BJ (cell line): Measurements from ENCODE around the gene CTSO. TPM values are rescaled to one million over a fixed set of nuclear protein-coding genes. Genes with fewer than 3 reads are reported as not detected.

ENCODE experiments used
- CTCF ChIA-PET: fragments of 350-600 bp; formaldehyde crosslinking; extraction: SDS; loops from one replicate; lab custom pipeline; 2021; ENCODE audit warnings: antibody characterized with exemption, inconsistent platforms; lab: Yijun Ruan, JAX
- POLR2A ChIA-PET: fragments of 300-600 bp; sonication (Branson Sonifier 250); formaldehyde crosslinking; extraction: SDS; loops from one replicate; lab custom pipeline; 2021; ENCODE audit warnings: antibody characterized with exemption; lab: Charles Lee
- DNase-seq: peaks from one replicate; pipeline ENCODE4 v3.0.0-alpha.2; 2011; ENCODE audit warnings: low read depth
- H3K27me3 ChIP-seq: 2 replicates; pipeline ENCODE4 v1.6.0; 2011; ENCODE audit warnings: low read length; ENCODE audit not compliant: control insufficient read depth, insufficient read depth
- H3K36me3 ChIP-seq: 2 replicates; pipeline ENCODE4 v1.5.1; 2011; ENCODE audit warnings: low read length; ENCODE audit not compliant: control insufficient read depth, insufficient read depth
- H3K4me3 ChIP-seq: 2 replicates; pipeline ENCODE4 v1.5.1; 2011; ENCODE audit warnings: low read depth, mild to moderate bottlenecking, control low read depth, low read length
- polyA plus RNA-seq: library from polyadenylated mRNA; depleted of rRNA; stranded (reverse); fragments of >200 nt; gene quantifications from 2 replicates; pipeline ENCODE4 v1.2.3, GENCODE V29; 2011
- TF ChIP-seq, protein P1 (sequence below): IDR thresholded peaks from 2 replicates; pipeline ENCODE4 v1.5.1; 2011; ENCODE audit warnings: low read depth, mild to moderate bottlenecking, control low read depth, inconsistent platforms, low read length, moderate library complexity; ENCODE audit not compliant: insufficient read depth

Gene CTSO
- polyA plus RNA-seq, 1 experiment, result 7.8 TPM

DNA sequence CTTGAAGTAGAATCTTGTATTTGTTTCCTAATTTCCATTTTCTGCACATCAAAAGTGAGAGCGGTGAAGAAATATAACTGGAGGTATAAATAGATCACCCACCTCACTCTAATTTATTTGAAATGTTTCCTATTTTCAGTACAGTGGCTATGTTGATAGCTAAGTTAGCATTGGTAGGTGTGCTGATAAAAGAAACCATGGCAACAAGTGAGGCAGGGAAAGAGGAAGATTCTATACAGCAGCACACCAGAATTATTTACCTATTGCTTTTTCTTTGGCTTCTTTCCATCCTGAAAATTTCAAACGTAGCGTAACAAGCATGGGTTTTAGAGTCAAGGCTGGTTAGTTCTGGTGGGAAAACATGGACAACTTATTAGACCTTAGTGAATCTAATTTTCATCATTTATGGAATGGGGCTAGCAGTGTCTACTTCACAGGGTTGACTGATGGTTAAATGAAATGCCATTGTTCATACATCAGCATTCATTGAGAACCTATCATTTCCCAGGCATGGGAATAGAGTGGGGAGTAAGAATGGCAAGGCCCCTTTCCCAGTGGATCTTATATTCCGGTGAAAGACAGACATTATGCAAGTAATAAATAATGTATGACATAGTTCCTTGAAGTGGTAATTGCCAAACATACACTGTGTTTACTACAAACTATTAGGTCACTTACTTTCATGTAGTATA lies 30.6 kb upstream of the CTSO start:
- CTCF ChIA-PET, result no interaction called here
- TF ChIP-seq, protein P1, sequence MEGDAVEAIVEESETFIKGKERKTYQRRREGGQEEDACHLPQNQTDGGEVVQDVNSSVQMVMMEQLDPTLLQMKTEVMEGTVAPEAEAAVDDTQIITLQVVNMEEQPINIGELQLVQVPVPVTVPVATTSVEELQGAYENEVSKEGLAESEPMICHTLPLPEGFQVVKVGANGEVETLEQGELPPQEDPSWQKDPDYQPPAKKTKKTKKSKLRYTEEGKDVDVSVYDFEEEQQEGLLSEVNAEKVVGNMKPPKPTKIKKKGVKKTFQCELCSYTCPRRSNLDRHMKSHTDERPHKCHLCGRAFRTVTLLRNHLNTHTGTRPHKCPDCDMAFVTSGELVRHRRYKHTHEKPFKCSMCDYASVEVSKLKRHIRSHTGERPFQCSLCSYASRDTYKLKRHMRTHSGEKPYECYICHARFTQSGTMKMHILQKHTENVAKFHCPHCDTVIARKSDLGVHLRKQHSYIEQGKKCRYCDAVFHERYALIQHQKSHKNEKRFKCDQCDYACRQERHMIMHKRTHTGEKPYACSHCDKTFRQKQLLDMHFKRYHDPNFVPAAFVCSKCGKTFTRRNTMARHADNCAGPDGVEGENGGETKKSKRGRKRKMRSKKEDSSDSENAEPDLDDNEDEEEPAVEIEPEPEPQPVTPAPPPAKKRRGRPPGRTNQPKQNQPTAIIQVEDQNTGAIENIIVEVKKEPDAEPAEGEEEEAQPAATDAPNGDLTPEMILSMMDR, result no peak
- no peak overlapping the region for H3K4me3 ChIP-seq

DNA sequence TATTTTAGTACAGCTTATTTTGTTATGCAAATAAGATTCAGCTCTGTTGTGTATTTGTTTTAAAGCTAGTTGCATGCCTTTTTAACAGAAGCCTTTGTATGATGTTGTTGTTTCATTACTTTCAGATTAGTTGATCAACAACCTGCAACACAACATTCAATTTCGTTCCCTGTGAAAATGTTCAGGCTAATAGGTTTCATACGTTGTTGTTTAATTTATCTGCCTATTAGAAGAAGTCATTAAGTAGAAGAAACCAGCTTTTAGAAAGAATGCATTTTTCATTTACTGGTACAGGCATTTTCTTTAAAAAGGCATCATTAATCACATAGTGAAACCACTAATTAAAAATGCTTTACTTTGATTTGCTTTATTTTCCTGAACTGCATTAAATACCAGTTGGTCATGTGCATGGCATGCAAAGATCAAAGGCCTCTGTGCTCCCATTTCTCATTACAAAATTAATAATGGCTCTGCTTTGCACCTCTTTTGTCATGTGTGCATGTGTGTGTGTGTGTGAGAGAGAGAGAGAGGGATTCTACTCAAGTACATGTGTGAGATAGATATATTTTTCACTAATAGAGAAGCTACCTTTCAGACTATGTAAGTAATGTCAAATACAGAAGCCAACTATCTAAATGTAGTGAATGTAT lies 29.2 kb upstream of the CTSO start:
- Histone ChIP-seq H3K36me3 (no peaks in the 10 kb centered on the region), H3K4me3 (no peak overlapping the region), H3K27me3 (no peaks in the 10 kb centered on the region)
- POLR2A ChIA-PET, result no interaction called here
- TF ChIP-seq, protein P1, result no peak
- CTCF ChIA-PET, result interaction anchor here (1.3 kb wide), 1 partner anchor 11 kb away, joined by 4 read pairs; no protein-coding TSS in a partner anchor
- no peak for DNase-seq

More for the DNA sequence above, 30.6 kb upstream of the CTSO start:
- no peaks in the 10 kb centered on the region for H3K27me3 ChIP-seq
- POLR2A ChIA-PET, result no interaction called here
- DNase-seq, result no peak
- H3K36me3 ChIP-seq, result no peaks in the 10 kb centered on the region

DNA sequence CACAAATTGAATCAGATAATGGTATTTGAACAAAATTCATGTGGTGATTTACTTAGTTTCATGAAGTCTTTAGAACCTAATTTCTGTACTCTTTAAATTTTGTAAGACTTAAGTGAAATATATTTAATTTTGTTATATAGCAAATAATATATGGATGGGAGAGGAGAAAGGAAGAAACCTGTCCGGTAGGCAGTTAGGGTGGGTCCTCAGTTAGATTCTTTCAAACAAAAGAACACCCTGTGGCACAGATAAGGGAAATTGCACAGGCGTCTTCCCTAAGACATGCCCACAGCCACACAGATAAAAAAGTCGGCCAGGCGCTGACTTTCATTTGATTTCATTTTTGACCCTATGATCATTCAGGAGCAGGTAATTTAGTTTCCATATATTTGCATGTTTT lies 25.1 kb upstream of the CTSO start:
- POLR2A ChIA-PET, result no interaction called here

DNA sequence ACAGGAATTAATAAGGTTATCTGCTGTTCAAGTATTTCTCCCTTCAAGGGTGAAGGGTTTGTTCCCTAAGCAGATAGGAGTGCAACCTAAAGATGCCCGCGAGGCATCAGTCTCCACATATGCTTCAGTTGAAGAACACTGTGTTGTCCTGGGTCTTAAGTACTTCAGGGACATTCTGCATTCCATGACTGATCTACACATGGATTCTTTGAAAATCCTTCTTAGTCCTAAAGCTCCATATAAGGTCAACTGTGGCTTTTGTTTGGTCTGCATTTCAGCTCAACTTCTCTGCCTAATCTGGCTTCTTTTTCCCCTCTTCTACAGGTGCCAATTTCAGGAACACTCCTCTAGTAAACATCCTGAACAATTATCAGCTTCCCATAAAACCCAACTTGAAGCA lies 21.8 kb upstream of the CTSO start:
- CTCF ChIA-PET, result interaction anchor here (0.8 kb wide), 1 partner anchor 12 kb away, joined by 3 read pairs; no protein-coding TSS in a partner anchor
- DNase-seq, result no peak
- TF ChIP-seq, protein P1, result no peak

More for the DNA sequence above, 25.1 kb upstream of the CTSO start:
- DNase-seq, result no peak
- CTCF ChIA-PET, result no interaction called here
- TF ChIP-seq, protein P1, result no peak
- no peak overlapping the region for H3K4me3 ChIP-seq
- H3K36me3 ChIP-seq, result no peaks in the 10 kb centered on the region
- no peaks in the 10 kb centered on the region; the same call in 1 of the 2 replicates for H3K27me3 ChIP-seq

DNA sequence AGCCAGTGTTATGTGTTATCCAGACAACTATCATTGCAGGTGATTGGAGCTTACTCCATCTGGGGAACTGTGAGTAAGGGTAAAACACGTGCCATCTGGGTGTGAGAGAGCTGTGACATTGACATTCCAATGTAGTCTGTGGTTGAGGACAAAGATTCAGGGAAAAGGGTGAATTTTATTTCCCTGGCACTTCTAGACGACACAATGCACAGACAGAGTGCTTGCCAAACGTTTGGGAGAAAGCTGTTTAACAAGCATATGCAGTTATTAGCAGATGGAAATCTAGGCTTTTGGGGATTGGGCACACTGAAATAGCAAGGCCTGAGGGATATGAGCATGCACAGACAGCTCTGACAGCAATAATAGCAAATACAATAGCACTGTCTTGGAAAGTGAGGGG lies 21.3 kb upstream of the CTSO start:
- H3K4me3 ChIP-seq, result no peak overlapping the region
- no peak for DNase-seq
- no peaks in the 10 kb centered on the region for H3K36me3 ChIP-seq
- no peaks in the 10 kb centered on the region; the same call in 1 of the 2 replicates for H3K27me3 ChIP-seq
- ChIA-PET POLR2A (no interaction called here), CTCF (no interaction called here)
- TF ChIP-seq, protein P1, result no peak

More for the DNA sequence above, 21.8 kb upstream of the CTSO start:
- Histone ChIP-seq H3K4me3 (no peak overlapping the region), H3K27me3 (no peaks in the 10 kb centered on the region; the same call in 1 of the 2 replicates), H3K36me3 (no peaks in the 10 kb centered on the region)
- POLR2A ChIA-PET, result no interaction called here
